Keratinocyte (primary cell): ENCODE measurements around the gene PSMD12. TPM values are rescaled to one million over a fixed set of nuclear protein-coding genes. Genes with fewer than 3 reads are reported as not detected.

ENCODE experiments used
- DNase-seq: peaks from one replicate; pipeline ENCODE4 v3.0.0-alpha.2; 2011; ENCODE audit warnings: low read depth, missing footprints, low spot score
- FAIRE-seq: peaks from 2 replicates; lab custom pipeline; 2011; peaks lifted over from hg19 to GRCh38; lab: Jason Lieb, UNC
- H2AFZ ChIP-seq: 2 replicates; pipeline ENCODE4 v1.6.0; 2012; ENCODE audit warnings: low read length, control low read depth, inconsistent platforms; ENCODE audit not compliant: control insufficient read depth
- H3K27ac ChIP-seq: 2 replicates; pipeline ENCODE4 v1.5.1; 2011; ENCODE audit warnings: low read length; ENCODE audit not compliant: control insufficient read depth, insufficient read depth
- H3K27me3 ChIP-seq: 3 replicates; pipeline ENCODE4 v1.6.0; 2011; ENCODE audit warnings: low read length; ENCODE audit not compliant: control insufficient read depth, insufficient read depth; ENCODE audit errors: extremely low read depth
- H3K36me3 ChIP-seq, 2 experiments: 2 replicates in 1 of 2; 3 replicates in 1 of 2; pipeline ENCODE4 v1.5.1; 2011; ENCODE audit warnings: low read length in 2 of 2, mild to moderate bottlenecking in 1 of 2; ENCODE audit not compliant: control insufficient read depth in 2 of 2, insufficient read depth in 2 of 2; ENCODE audit errors: extremely low read depth in 1 of 2
- H3K4me1 ChIP-seq: 3 replicates; pipeline ENCODE4 v1.5.1; 2011; ENCODE audit warnings: low read length; ENCODE audit not compliant: control insufficient read depth, insufficient read depth; ENCODE audit errors: extremely low read depth
- H3K4me2 ChIP-seq: 3 replicates; pipeline ENCODE4 v1.6.0; 2011; ENCODE audit warnings: low read depth, low read length; ENCODE audit not compliant: control insufficient read depth, insufficient read depth; ENCODE audit errors: extremely low read depth
- H3K4me3 ChIP-seq, 3 experiments: fragments of 200-600 bp in 1 of 3; sonication (generic) in 1 of 3; 2 replicates in 2 of 3; 3 replicates in 1 of 3; pipeline ENCODE4 v1.5.1; 2011 to 2016; ENCODE audit warnings: low read length in 3 of 3, mild to moderate bottlenecking in 3 of 3, control low read depth in 2 of 3, inconsistent platforms in 1 of 3, low read depth in 1 of 3, mixed read lengths in 1 of 3, mixed run types in 1 of 3, moderate library complexity in 1 of 3; ENCODE audit not compliant: control insufficient read depth in 2 of 3, insufficient read depth in 2 of 3; ENCODE audit errors: extremely low read depth in 1 of 3
- H3K79me2 ChIP-seq: 2 replicates; pipeline ENCODE4 v1.6.0; 2012; ENCODE audit warnings: low read length; ENCODE audit not compliant: control insufficient read depth, insufficient read depth
- H3K9ac ChIP-seq: 3 replicates; pipeline ENCODE4 v1.6.0; 2011; ENCODE audit warnings: low read length; ENCODE audit not compliant: control insufficient read depth, insufficient read depth; ENCODE audit errors: extremely low read depth
- H3K9me1 ChIP-seq: 3 replicates; pipeline ENCODE4 v1.6.0; 2011; ENCODE audit warnings: low read length; ENCODE audit not compliant: control insufficient read depth, insufficient read depth; ENCODE audit errors: extremely low read depth
- H3K9me3 ChIP-seq: 2 replicates; pipeline ENCODE4 v1.5.1; 2012; ENCODE audit warnings: low read depth, low read length; ENCODE audit not compliant: control insufficient read depth
- H4K20me1 ChIP-seq: 3 replicates; pipeline ENCODE4 v1.6.0; 2011; ENCODE audit warnings: low read length; ENCODE audit not compliant: control insufficient read depth, insufficient read depth; ENCODE audit errors: extremely low read depth
- CTCF ChIP-seq, 3 experiments: IDR thresholded peaks in 1 of 3; conservative IDR thresholded peaks in 1 of 3; optimal IDR thresholded peaks in 1 of 3; 2 replicates in 2 of 3; 3 replicates in 1 of 3; pipeline versions ENCODE3 to v1.5.1; 2011; ENCODE audit warnings: low read length in 3 of 3, mild to moderate bottlenecking in 3 of 3, moderate library complexity in 2 of 3, control low read depth in 1 of 3, inconsistent platforms in 1 of 3; ENCODE audit not compliant: insufficient read depth in 2 of 3; ENCODE audit errors: extremely low read depth in 1 of 3
- EZH2 ChIP-seq: IDR thresholded peaks from one replicate; pipeline ENCODE4 v1.6.1; 2012; ENCODE audit warnings: inconsistent platforms, mild to moderate bottlenecking, low read length, moderate library complexity
- dilution Hi-C: fragments of 300-500 bp; cut with MboI; formaldehyde crosslinking; loops from one replicate; pipeline ENCODE4 v1.7.0; 2020; ENCODE audit warnings: low sequenced_read_pairs; ENCODE audit not compliant: extremely low pct_ligation_motif_present
- polyA plus RNA-seq, 5 experiments: library from polyadenylated mRNA; depleted of rRNA in 3 of 5; stranded (reverse) in 3 of 5; stranded (forward) in 1 of 5; unstranded in 1 of 5; fragments of >200 nt; gene quantifications; 1 replicate in 1 of 5; 2 replicates in 3 of 5; 3 replicates in 1 of 5; pipeline versions ENCODE4 v1.2.1 to v1.2.3, GENCODE V29; 2011 to 2012; ENCODE audit warnings: missing spikeins in 2 of 5, low read depth in 1 of 5, low replicate concordance in 1 of 5

Gene PSMD12
- polyA plus RNA-seq, 1 donor (not counting 4 experiments of a cell fraction or from before 2014, with no cell fraction given) = 68.4 TPM

GRCh38 chr17:67372751-67373150 lies 6.4 kb upstream of the PSMD12 start:
- Histone ChIP-seq H4K20me1 (no peaks in the 10 kb centered on the region), H3K9me1 (no peaks in the 10 kb centered on the region), H3K79me2 (no peaks in the 10 kb centered on the region), H3K36me3 (no peaks in the 10 kb centered on the region), H3K4me3 (no peak overlapping the region), H3K4me1 (peaks cover 18% of the 10 kb centered on the region), H3K27ac (peak overlapping the region; percentile 50), H3K9me3 (no peaks in the 10 kb centered on the region), H2AFZ (no peak overlapping the region), H3K27me3 (no peaks in the 10 kb centered on the region), H3K4me2 (peak overlapping the region; percentile 6), H3K9ac (no peak overlapping the region)
- dilution Hi-C loops = no loop called here
- DNase-seq = no peak
- no peak for FAIRE-seq
- TF ChIP-seq EZH2 (no peak), CTCF (optimal IDR thresholded peaks at IDR 0.05 in 1 of 3, IDR thresholded peaks at IDR 0.05 in 1 of 3, conservative IDR thresholded peaks at IDR 0.05 in 1 of 3; ENCODE audit: extremely low read depth in 1 of 3, insufficient read depth in 2 of 3, low read length in 3 of 3) (no peak)

GRCh38 chr17:67369676-67370075 lies 3.3 kb upstream of the PSMD12 start:
- H3K36me3 ChIP-seq = no peaks in the 10 kb centered on the region
- dilution Hi-C loops = no loop called here
- no peak overlapping the region for H3K4me2 ChIP-seq
- FAIRE-seq (no peak), DNase-seq (no peak)
- no peaks in the 10 kb centered on the region for H4K20me1 ChIP-seq
- peaks cover 12% of the 10 kb centered on the region for H3K4me1 ChIP-seq
- TF ChIP-seq EZH2 = no peak
- no peak for TF ChIP-seq CTCF (optimal IDR thresholded peaks at IDR 0.05 in 1 of 3, IDR thresholded peaks at IDR 0.05 in 1 of 3, conservative IDR thresholded peaks at IDR 0.05 in 1 of 3; ENCODE audit: extremely low read depth in 1 of 3, insufficient read depth in 2 of 3, low read length in 3 of 3)
- no peak overlapping the region for H3K27ac ChIP-seq
- H3K9me1 ChIP-seq = no peaks in the 10 kb centered on the region
- no peaks in the 10 kb centered on the region for H3K27me3 ChIP-seq
- no peak overlapping the region for H2AFZ ChIP-seq
- no peak overlapping the region for H3K9ac ChIP-seq
- H3K4me3 ChIP-seq = no peak overlapping the region
- H3K79me2 ChIP-seq = peaks cover 18% of the 10 kb centered on the region
- no peaks in the 10 kb centered on the region for H3K9me3 ChIP-seq
